GM19463 (cell line): ENCODE measurements around the gene ATP4B.
"Not testable (repeated sequence)": the region's sequence is repeated elsewhere in the genome, so short reads cannot be mapped to it uniquely, and the experiment has no call there.

Experiments
- ATAC-seq: cut with Tn5 transposase; IDR thresholded peaks from one replicate; pipeline ENCODE4 v1.9.1; 2021; ENCODE audit warnings: mild to moderate bottlenecking, moderate library complexity; ENCODE audit not compliant: unreplicated experiment

ATP4B gene

GRCh38 chr13:113627136-113627535, 30.9 kb downstream of the ATP4B start:
- no peak for ATAC-seq

DNA sequence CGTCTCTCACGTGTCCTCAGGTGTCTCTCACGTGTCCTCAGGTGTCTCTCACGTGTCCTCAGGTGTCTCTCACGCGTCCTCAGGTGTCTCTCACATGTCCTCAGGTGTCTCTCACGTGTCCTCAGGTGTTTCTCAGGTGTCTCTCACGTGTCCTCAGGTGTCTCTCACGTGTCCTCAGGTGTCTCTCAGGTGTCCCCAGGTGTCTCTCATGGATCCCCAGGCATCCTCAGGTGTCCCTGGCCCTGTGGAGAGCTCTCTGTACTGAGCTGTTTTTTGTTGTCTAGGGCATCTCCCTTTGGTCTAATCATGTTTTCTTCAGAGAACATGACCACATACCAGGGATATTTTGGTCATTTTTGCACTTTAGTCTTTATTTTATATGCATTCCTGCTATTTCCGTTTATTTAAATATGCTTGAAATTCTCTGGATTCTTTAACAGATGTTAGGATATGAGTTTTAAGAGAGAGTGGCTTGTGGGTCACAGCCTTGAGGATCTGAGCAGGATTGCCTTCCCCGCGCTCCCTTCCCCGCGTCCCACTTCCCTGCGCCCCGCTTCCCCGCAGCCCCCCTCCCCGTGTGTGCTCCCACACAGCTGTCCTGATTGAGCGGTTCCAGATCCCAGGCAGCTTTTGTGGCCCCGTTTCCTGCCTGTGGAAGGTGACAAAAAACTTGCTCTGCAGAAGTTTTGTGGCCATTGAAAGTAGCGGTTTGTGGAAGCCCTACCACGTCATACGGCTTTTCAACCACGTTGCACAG, 31.9 kb downstream of the ATP4B start:
- ATAC-seq = no peak

GRCh38 chr13:113624640-113625304, 33.2 kb downstream of the ATP4B start:
- not testable (repeated sequence) for ATAC-seq

GRCh38 chr13:113624235-113624587, 33.8 kb downstream of the ATP4B start:
- no peak for ATAC-seq

DNA sequence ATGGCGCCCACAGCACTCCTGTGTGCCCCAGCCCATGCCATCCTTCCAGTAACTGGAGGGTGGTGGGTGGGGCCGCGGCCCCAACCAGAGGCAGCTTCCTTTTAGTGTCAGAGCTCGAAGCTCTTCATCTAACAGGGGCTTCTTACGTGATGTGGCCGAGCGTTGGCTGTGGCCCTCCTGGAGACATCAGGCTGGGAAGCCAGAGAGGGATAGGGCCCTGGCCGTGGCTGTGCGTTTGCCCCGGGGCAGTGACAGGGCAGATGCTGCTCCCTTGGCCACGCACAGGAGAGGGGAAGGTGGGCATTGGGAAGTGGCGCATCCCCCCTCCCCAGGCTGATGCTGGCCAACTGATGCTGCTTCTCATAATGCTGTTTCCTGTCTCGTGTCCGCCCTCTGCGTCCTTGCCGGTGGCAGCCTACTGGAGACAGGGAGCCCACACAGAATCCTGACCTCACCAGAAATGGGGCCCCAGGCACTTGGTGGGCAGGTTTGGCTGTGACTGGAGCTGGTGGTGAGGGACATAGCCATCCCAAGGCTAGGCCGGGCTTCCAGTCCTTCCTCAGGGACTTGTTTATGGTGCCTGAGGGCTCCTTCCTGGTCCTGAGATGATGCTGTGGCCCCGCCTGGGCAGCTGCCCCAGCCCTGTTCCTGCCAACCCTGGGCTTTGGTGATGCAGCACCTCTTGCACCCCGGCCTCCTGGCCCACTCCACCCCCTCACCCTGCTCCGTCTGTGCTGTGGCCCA, 34.3 kb downstream of the ATP4B start:
- no peak for ATAC-seq

DNA sequence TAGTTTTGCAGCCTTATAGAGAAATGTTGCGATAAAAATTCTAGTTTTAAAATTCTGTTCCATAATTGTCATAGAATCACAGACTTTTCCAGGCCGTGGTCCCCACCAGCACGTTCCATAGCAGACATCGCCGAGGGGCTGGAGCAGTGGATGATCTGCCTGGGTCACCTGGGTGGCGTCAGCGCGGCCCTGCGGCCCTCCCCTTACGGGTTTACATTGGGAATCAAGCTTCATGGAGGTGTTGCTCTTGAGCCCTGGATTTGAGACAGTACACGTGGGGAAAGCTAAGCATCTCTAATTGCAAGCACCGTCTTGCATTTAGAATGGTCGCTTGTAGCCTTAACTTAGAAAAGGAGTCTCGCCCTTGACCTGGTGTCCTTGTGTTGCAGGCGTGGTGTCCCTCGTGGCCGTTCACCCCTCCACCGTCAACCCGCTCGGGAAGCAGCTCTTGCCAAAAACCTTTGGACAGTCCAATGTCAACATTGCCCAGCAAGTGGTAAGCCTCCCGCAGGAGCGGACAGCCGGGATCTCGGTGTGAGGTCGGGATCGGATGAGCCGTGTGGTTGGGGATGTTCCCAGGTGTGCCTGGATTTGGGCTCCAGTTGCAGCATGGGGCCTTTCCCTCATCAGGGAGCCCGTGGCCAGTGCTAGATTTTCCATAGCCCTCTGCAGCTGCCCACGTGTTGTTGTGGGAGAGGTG, 35.1 kb downstream of the ATP4B start:
- no peak for ATAC-seq

- not testable (repeated sequence) for ATAC-seq
Observed at GRCh38 chr13:113621986-113622550, 35.9 kb downstream of the ATP4B start.

DNA sequence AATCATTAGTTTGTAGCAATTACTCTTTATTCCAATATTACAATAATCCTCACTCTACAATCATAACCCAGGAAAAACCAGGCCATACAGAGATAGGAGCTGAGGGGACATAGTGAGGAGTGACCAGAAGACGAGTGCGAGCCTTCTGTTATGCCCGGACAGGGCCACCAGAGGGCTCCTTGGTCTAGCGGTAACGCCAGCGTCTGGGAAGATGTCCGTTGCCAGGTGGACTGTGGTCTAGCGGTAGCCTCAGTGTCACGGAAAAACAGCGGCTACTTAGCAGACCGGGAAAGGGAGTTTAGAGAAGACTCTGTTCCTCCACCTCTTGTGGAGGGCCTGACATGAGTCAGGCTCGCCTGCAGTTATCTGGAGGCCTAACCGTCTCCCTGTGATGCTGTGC, 36.5 kb downstream of the ATP4B start:
- not testable (repeated sequence) for ATAC-seq

GRCh38 chr13:113621046-113621445, 37.0 kb downstream of the ATP4B start:
- ATAC-seq = no peak

GRCh38 chr13:113620036-113620796, 37.8 kb downstream of the ATP4B start:
- ATAC-seq = no peak

DNA sequence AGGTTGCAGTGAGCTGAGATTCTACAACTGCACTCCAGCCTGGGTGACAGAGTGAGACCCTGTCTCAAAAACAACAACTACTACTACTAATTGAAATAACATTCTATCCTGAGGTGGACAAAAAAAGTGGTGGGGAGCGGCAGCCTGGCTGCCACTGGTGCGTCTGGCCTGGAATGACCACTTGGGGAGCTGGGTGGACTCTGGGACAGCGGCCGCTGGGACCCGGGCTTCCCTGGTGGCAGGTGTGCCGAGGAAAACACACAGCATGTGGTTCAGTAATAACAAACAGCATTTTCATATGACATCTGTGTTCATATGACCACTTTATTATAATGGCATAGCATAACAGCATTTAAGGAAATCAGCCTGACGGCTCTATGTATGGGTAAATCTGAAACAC, 39.5 kb downstream of the ATP4B start:
- ATAC-seq = no peak

GRCh38 chr13:113617961-113618360, 40.0 kb downstream of the ATP4B start:
- ATAC-seq = no peak

- ATAC-seq = no peak
Observed at GRCh38 chr13:113616991-113617749, 40.8 kb downstream of the ATP4B start.

DNA sequence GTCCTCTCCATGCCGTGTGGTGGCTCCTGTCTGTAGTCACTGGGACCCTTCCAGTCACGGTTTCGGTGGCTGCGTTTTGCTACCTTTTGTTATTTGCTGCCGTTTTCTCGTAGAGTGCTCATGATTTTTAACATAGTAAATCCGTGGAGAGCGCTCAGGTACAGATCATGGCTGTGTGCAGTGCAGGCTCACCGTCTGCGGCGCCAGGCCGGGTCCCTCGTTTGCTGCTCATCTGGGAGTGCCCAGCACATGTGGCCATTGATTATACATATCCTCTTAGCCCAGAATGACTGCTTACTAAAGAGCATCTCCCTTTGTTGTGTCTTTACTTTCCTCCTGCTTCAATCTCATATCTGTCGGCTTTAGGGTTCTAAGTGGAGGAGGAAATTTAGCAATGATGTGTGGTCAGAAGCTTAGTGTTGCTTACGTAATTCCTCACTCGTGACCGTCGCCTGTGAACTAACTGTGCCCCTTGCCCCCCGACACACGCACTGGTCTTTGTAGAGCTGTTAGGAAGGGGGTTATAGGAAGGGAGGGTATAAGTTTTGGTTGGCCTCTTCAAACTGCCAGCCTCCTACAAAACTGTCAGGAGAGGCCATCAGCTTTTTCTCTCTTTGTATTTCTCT, 41.6 kb downstream of the ATP4B start:
- no peak for ATAC-seq

- no peak for ATAC-seq
Observed at GRCh38 chr13:113613789-113614379, 44.1 kb downstream of the ATP4B start.

DNA sequence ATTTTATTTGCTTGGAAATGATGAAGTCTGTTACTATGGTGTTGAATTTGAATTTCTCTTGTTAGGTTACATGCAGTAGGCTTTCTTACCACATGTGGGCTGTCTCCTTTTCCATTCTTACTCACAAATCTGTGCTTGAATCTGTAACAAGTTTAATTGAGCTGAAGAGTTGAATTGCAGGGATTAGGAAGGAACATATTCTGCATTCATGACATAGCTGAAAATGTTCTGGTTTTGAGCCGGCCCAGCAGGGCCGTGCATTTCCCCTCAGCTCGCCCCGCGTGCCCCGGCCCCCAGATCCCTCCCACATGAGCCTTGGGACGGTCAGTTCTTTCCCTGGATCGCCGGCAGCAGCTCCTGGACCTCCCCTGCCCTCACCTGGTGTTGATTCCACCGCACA, 45.4 kb downstream of the ATP4B start:
- ATAC-seq = no peak

- ATAC-seq = no peak
Observed at GRCh38 chr13:113611996-113612395, 46.0 kb downstream of the ATP4B start.

- no peak for ATAC-seq
Observed at GRCh38 chr13:113610266-113610665, 47.7 kb downstream of the ATP4B start.

GRCh38 chr13:113609616-113610015, 48.4 kb downstream of the ATP4B start:
- ATAC-seq = no peak
